ENCODE results near the gene MAP7. TPM values are rescaled to one million over a fixed set of nuclear protein-coding genes. Genes with fewer than 3 reads are reported as not detected.
"Not testable (repeated sequence)": the region's sequence is repeated elsewhere in the genome, so short reads cannot be mapped to it uniquely, and the experiment has no call there.

Gene MAP7
- total and polyA plus RNA-seq, 2 donors = 3.3 to 10.4 TPM

- H3K4me1 ChIP-seq (ENCODE audit: insufficient read depth) = no peaks in the 10 kb centered on the region
- H3K27ac ChIP-seq (ENCODE audit: low read depth) = no peak overlapping the region
- 92% methylated on average over 4 of the region's 4 CpGs for WGBS
- H3K36me3 ChIP-seq (ENCODE audit: insufficient read depth) = no peaks in the 10 kb centered on the region
- no peak overlapping the region for H3K4me3 ChIP-seq (ENCODE audit: low read depth, low read length)
- no peak for DNase-seq (ENCODE audit: extremely low spot score)
Measured at GRCh38 chr6:136315594-136315993, 234.6 kb downstream of the MAP7 start.

- DNase-seq (ENCODE audit: extremely low spot score) = no peak
- 87% methylated on average over 3 of the region's 3 CpGs for WGBS
Measured at GRCh38 chr6:136312975-136313374, 237.2 kb downstream of the MAP7 start.

GRCh38 chr6:136309729-136310311 is 240.4 kb downstream of the MAP7 start:
- Histone ChIP-seq H3K4me1 (ENCODE audit: insufficient read depth) (no peaks in the 10 kb centered on the region), H3K4me3 (ENCODE audit: low read depth, low read length) (no peak overlapping the region), H3K27ac (ENCODE audit: low read depth) (no peak overlapping the region), H3K36me3 (ENCODE audit: insufficient read depth) (no peaks in the 10 kb centered on the region)
- no peak for DNase-seq (ENCODE audit: extremely low spot score)
- 98% methylated on average over 1 of the region's 1 CpG for WGBS

More at GRCh38 chr6:136312975-136313374, 237.2 kb downstream of the MAP7 start:
- H3K4me3 ChIP-seq (ENCODE audit: low read depth, low read length) = no peak overlapping the region
- no peak overlapping the region for H3K27ac ChIP-seq (ENCODE audit: low read depth)
- H3K36me3 ChIP-seq (ENCODE audit: insufficient read depth) = no peaks in the 10 kb centered on the region
- H3K4me1 ChIP-seq (ENCODE audit: insufficient read depth) = no peaks in the 10 kb centered on the region

GRCh38 chr6:136309171-136309570 is 241.1 kb downstream of the MAP7 start:
- H3K36me3 ChIP-seq (ENCODE audit: insufficient read depth) = no peaks in the 10 kb centered on the region
- no peak for DNase-seq (ENCODE audit: extremely low spot score)
- H3K27ac ChIP-seq (ENCODE audit: low read depth) = no peak overlapping the region
- H3K4me1 ChIP-seq (ENCODE audit: insufficient read depth) = no peaks in the 10 kb centered on the region
- H3K4me3 ChIP-seq (ENCODE audit: low read depth, low read length) = no peak overlapping the region
- 83% methylated on average over 3 of the region's 3 CpGs for WGBS

GRCh38 chr6:136308469-136308868 is 241.8 kb downstream of the MAP7 start:
- 83% methylated on average over 1 of the region's 1 CpG for WGBS
- not testable (repeated sequence) for H3K4me1 ChIP-seq (ENCODE audit: insufficient read depth); H3K27ac ChIP-seq (ENCODE audit: low read depth); H3K36me3 ChIP-seq (ENCODE audit: insufficient read depth); DNase-seq (ENCODE audit: extremely low spot score); H3K4me3 ChIP-seq (ENCODE audit: low read depth, low read length)

- DNase-seq (ENCODE audit: extremely low spot score) = no peak
- H3K4me3 ChIP-seq (ENCODE audit: low read depth, low read length) = no peak overlapping the region
- H3K36me3 ChIP-seq (ENCODE audit: insufficient read depth) = no peaks in the 10 kb centered on the region
- H3K27ac ChIP-seq (ENCODE audit: low read depth) = no peak overlapping the region
- H3K4me1 ChIP-seq (ENCODE audit: insufficient read depth) = no peaks in the 10 kb centered on the region
Measured at GRCh38 chr6:136307351-136307750, 242.9 kb downstream of the MAP7 start.

- Histone ChIP-seq H3K4me1 (ENCODE audit: insufficient read depth) (no peaks in the 10 kb centered on the region), H3K4me3 (ENCODE audit: low read depth, low read length) (no peak overlapping the region), H3K27ac (ENCODE audit: low read depth) (no peak overlapping the region), H3K36me3 (ENCODE audit: insufficient read depth) (no peaks in the 10 kb centered on the region)
- 84% methylated on average over 1 of the region's 1 CpG for WGBS
- DNase-seq (ENCODE audit: extremely low spot score) = no peak
Measured at GRCh38 chr6:136306466-136306865, 243.8 kb downstream of the MAP7 start.

GRCh38 chr6:136304410-136304809 is 245.8 kb downstream of the MAP7 start:
- Histone ChIP-seq H3K4me1 (ENCODE audit: insufficient read depth) (no peaks in the 10 kb centered on the region), H3K27ac (ENCODE audit: low read depth) (no peak overlapping the region), H3K36me3 (ENCODE audit: insufficient read depth) (no peaks in the 10 kb centered on the region), H3K4me3 (ENCODE audit: low read depth, low read length) (no peak overlapping the region)
- DNase-seq (ENCODE audit: extremely low spot score) = no peak
- 95% methylated on average over 4 of the region's 4 CpGs for WGBS

GRCh38 chr6:136303516-136303915 is 246.7 kb downstream of the MAP7 start:
- H3K4me3 ChIP-seq (ENCODE audit: low read depth, low read length) = no peak overlapping the region
- WGBS = 95% methylated on average over 3 of the region's 3 CpGs
- no peaks in the 10 kb centered on the region for H3K4me1 ChIP-seq (ENCODE audit: insufficient read depth)
- no peak for DNase-seq (ENCODE audit: extremely low spot score)
- H3K36me3 ChIP-seq (ENCODE audit: insufficient read depth) = no peaks in the 10 kb centered on the region
- no peak overlapping the region for H3K27ac ChIP-seq (ENCODE audit: low read depth)

GRCh38 chr6:136294621-136295020 is 255.6 kb downstream of the MAP7 start:
- no peak for DNase-seq (ENCODE audit: extremely low spot score)
- WGBS = 93% methylated on average over 3 of the region's 3 CpGs
- Histone ChIP-seq H3K4me1 (ENCODE audit: insufficient read depth) (no peaks in the 10 kb centered on the region), H3K4me3 (ENCODE audit: low read depth, low read length) (no peak overlapping the region), H3K36me3 (ENCODE audit: insufficient read depth) (no peaks in the 10 kb centered on the region), H3K27ac (ENCODE audit: low read depth) (no peak overlapping the region)

Small RNAs within 50 kb of the gene (small RNA-seq; reads per million reads assigned to genes)
- not detected for gene AL023284.1
- gene NDUFS5P1 = not detected

Other genes with a start within 250 kb of the MAP7 start
- gene MAP3K5, start 242.1 kb upstream of the MAP7 start, total RNA-seq = 19.4 TPM
- gene MAP3K5, start 242.1 kb upstream of the MAP7 start, polyA plus RNA-seq = 11.3 TPM